Mesendoderm (in vitro differentiated cells): ENCODE results near the gene ASXL1.
A peak's percentile ranks its signal among the peaks of the same experiment; 100 is the strongest.

Experiments
- DNase-seq: peaks from one replicate; pipeline ENCODE4 v3.0.0; 2013
- H2AK5ac ChIP-seq: 2 replicates; pipeline ENCODE4 v1.6.1; 2013; ENCODE audit warnings: low read length, inconsistent platforms
- H2BK120ac ChIP-seq: 2 replicates; pipeline ENCODE4 v1.6.1; 2013; ENCODE audit warnings: low read depth, mild to moderate bottlenecking, low read length, moderate library complexity, mixed read lengths
- H2BK15ac ChIP-seq: replicated peaks from 2 replicates; pipeline ENCODE4 v1.6.1; 2013; ENCODE audit warnings: low read depth, mild to moderate bottlenecking, moderate library complexity
- H2BK5ac ChIP-seq: 2 replicates; pipeline ENCODE4 v1.6.1; 2013; ENCODE audit warnings: low read length, inconsistent platforms
- H3K18ac ChIP-seq: 2 replicates; pipeline ENCODE4 v1.6.1; 2013; ENCODE audit warnings: mild to moderate bottlenecking, low read length, mixed read lengths
- H3K23ac ChIP-seq: one replicate; pipeline ENCODE4 v1.6.1; 2013; ENCODE audit warnings: low read length
- H3K27ac ChIP-seq: 2 replicates; pipeline ENCODE4 v1.5.1; 2013; ENCODE audit warnings: low read depth, mild to moderate bottlenecking, inconsistent platforms, low read length, moderate library complexity
- H3K27me3 ChIP-seq: 2 replicates; pipeline ENCODE4 v1.6.1; 2013; ENCODE audit warnings: low read length, control low read depth, mild to moderate bottlenecking, inconsistent platforms; ENCODE audit not compliant: insufficient read depth, poor library complexity
- H3K36me3 ChIP-seq: 2 replicates; pipeline ENCODE4 v1.6.1; 2013; ENCODE audit warnings: low read length, inconsistent platforms; ENCODE audit not compliant: control insufficient read depth, insufficient read depth
- H3K4ac ChIP-seq: one replicate; pipeline ENCODE4 v1.6.1; 2013; ENCODE audit warnings: low read depth, mild to moderate bottlenecking, low read length, moderate library complexity
- H3K4me1 ChIP-seq: 2 replicates; pipeline ENCODE4 v1.6.1; 2013; ENCODE audit warnings: low read depth, low read length, inconsistent platforms; ENCODE audit not compliant: control insufficient read depth
- H3K4me2 ChIP-seq: 2 replicates; pipeline ENCODE4 v1.6.1; 2013; ENCODE audit warnings: low read length
- H3K4me3 ChIP-seq: 2 replicates; pipeline ENCODE4 v1.5.1; 2013; ENCODE audit warnings: mild to moderate bottlenecking, low read length
- H3K56ac ChIP-seq: one replicate; pipeline ENCODE4 v1.6.1; 2013; ENCODE audit warnings: low read length
- H3K79me1 ChIP-seq: 2 replicates; pipeline ENCODE4 v1.6.1; 2013; ENCODE audit warnings: low read length, inconsistent platforms
- H3K79me2 ChIP-seq: 2 replicates; pipeline ENCODE4 v1.6.1; 2013; ENCODE audit warnings: mild to moderate bottlenecking, low read length; ENCODE audit not compliant: control insufficient read depth, insufficient read depth
- H3K9ac ChIP-seq: 2 replicates; pipeline ENCODE4 v1.6.1; 2013; ENCODE audit warnings: low read length, inconsistent platforms
- H4K5ac ChIP-seq: one replicate; pipeline ENCODE4 v1.6.1; 2013; ENCODE audit warnings: low read length
- H4K8ac ChIP-seq: one replicate; pipeline ENCODE4 v1.6.1; 2013; ENCODE audit warnings: low read depth, mild to moderate bottlenecking, control low read depth, low read length, moderate library complexity
- WGBS: extraction: QIAGEN DNeasy Blood & Tissue Kit; methylation state at CpG from one replicate; pipeline ENCODE4 v1.1.7; 2013; ENCODE audit warnings: low lambda C conversion rate, missing lambda C conversion rate; ENCODE audit not compliant: insufficient coverage; ENCODE audit errors: extremely low coverage; 5-methylcytosine and 5-hydroxymethylcytosine counted together

The ASXL1 gene

GRCh38 chr20:32474009-32474716 is 116.0 kb downstream of the ASXL1 start:
- Histone ChIP-seq H3K27me3 (no peaks in the 10 kb centered on the region), H3K4me2 (no peak overlapping the region), H2AK5ac (no peak overlapping the region), H3K18ac (no peak overlapping the region), H3K23ac (no peak overlapping the region), H3K36me3 (no peaks in the 10 kb centered on the region), H3K4ac (no peak overlapping the region), H3K4me1 (peaks cover 13% of the 10 kb centered on the region), H2BK15ac (no peak overlapping the region), H4K8ac (no peak overlapping the region), H3K56ac (no peak overlapping the region), H3K4me3 (no peak overlapping the region), H4K5ac (no peak overlapping the region), H2BK5ac (no peak overlapping the region), H3K27ac (no peak overlapping the region), H2BK120ac (no peak overlapping the region), H3K79me1 (peaks cover 22% of the 10 kb centered on the region), H3K9ac (peak overlapping the region; percentile 3), H3K79me2 (peaks cover 26% of the 10 kb centered on the region)
- no CpG with 5 or more reads among the region's 18 CpGs for WGBS
- no peak for DNase-seq

GRCh38 chr20:32474717-32474966 is 116.5 kb downstream of the ASXL1 start:
- Histone ChIP-seq H3K23ac (peak overlapping the region; percentile 56), H3K4me2 (no peak overlapping the region), H4K8ac (no peak overlapping the region), H3K27ac (no peak overlapping the region), H2AK5ac (no peak overlapping the region), H3K36me3 (no peaks in the 10 kb centered on the region), H2BK15ac (no peak overlapping the region), H2BK120ac (no peak overlapping the region), H4K5ac (no peak overlapping the region), H3K4ac (no peak overlapping the region), H3K27me3 (no peaks in the 10 kb centered on the region), H3K4me1 (peaks cover 13% of the 10 kb centered on the region), H3K18ac (peak overlapping the region; percentile 76), H3K9ac (peak overlapping the region; percentile 74), H3K4me3 (no peak overlapping the region), H3K56ac (peak overlapping the region; percentile 87), H2BK5ac (peak overlapping the region; percentile 37), H3K79me2 (peaks cover 31% of the 10 kb centered on the region), H3K79me1 (peaks cover 24% of the 10 kb centered on the region)
- DNase-seq, result no peak
- WGBS, result no CpG with 5 or more reads among the region's 8 CpGs

GRCh38 chr20:32474967-32475811 is 117.1 kb downstream of the ASXL1 start:
- Histone ChIP-seq H3K4ac (peak overlapping the region; percentile 61), H3K4me1 (peaks cover 13% of the 10 kb centered on the region), H3K4me3 (no peak overlapping the region), H2BK120ac (no peak overlapping the region), H3K23ac (peak overlapping the region; percentile 56), H3K27ac (peak overlapping the region; percentile 72), H4K5ac (no peak overlapping the region), H3K27me3 (no peaks in the 10 kb centered on the region), H3K56ac (peak overlapping the region; percentile 87), H3K36me3 (no peaks in the 10 kb centered on the region), H2BK5ac (peak overlapping the region; percentile 37), H4K8ac (no peak overlapping the region), H3K4me2 (peak overlapping the region; percentile 26), H3K9ac (peak overlapping the region; percentile 74), H3K79me2 (peaks cover 35% of the 10 kb centered on the region), H2AK5ac (no peak overlapping the region), H3K79me1 (peaks cover 24% of the 10 kb centered on the region), H2BK15ac (no peak overlapping the region), H3K18ac (peak overlapping the region; percentile 76)
- no CpG with 5 or more reads among the region's 28 CpGs for WGBS
- DNase-seq, result peak; percentile 86

- H3K27ac ChIP-seq, result no peak overlapping the region
These were observed 118.8 kb downstream of the ASXL1 start for GRCh38 chr20:32476684-32477593.

GRCh38 chr20:32477594-32478512 is 119.7 kb downstream of the ASXL1 start:
- Histone ChIP-seq H3K4ac (no peak overlapping the region), H3K27me3 (no peaks in the 10 kb centered on the region), H3K79me1 (peaks cover 29% of the 10 kb centered on the region), H2BK120ac (no peak overlapping the region), H3K9ac (no peak overlapping the region), H2BK5ac (no peak overlapping the region), H2AK5ac (no peak overlapping the region), H2BK15ac (no peak overlapping the region), H4K5ac (no peak overlapping the region), H3K18ac (no peak overlapping the region), H4K8ac (no peak overlapping the region), H3K56ac (no peak overlapping the region), H3K36me3 (no peaks in the 10 kb centered on the region), H3K4me2 (no peak overlapping the region), H3K4me3 (no peak overlapping the region), H3K79me2 (peaks cover 43% of the 10 kb centered on the region), H3K23ac (no peak overlapping the region), H3K27ac (no peak overlapping the region), H3K4me1 (peaks cover 13% of the 10 kb centered on the region)
- no CpG with 5 or more reads among the region's 11 CpGs for WGBS
- no peak for DNase-seq

More at GRCh38 chr20:32476684-32477593, 118.8 kb downstream of the ASXL1 start:
- no peaks in the 10 kb centered on the region for H3K27me3 ChIP-seq
- no peak overlapping the region for H2BK15ac ChIP-seq
- no peak overlapping the region for H4K8ac ChIP-seq
- no peak overlapping the region for H4K5ac ChIP-seq
- no peak for DNase-seq
- peaks cover 29% of the 10 kb centered on the region for H3K79me1 ChIP-seq
- no peaks in the 10 kb centered on the region for H3K36me3 ChIP-seq
- no peak overlapping the region for H3K9ac ChIP-seq
- no peak overlapping the region for H2BK120ac ChIP-seq
- peaks cover 13% of the 10 kb centered on the region for H3K4me1 ChIP-seq
- H3K18ac ChIP-seq, result no peak overlapping the region
- no peak overlapping the region for H3K4ac ChIP-seq
- whole genome bisulfite sequencing, result no CpG with 5 or more reads among the region's 22 CpGs
- H2BK5ac ChIP-seq, result no peak overlapping the region
- peaks cover 43% of the 10 kb centered on the region for H3K79me2 ChIP-seq
- H2AK5ac ChIP-seq, result no peak overlapping the region
- H3K4me2 ChIP-seq, result no peak overlapping the region
- no peak overlapping the region for H3K56ac ChIP-seq
- no peak overlapping the region for H3K4me3 ChIP-seq
- H3K23ac ChIP-seq, result peak overlapping the region; percentile 49
